Activated CD4-positive, alpha-beta T cell treated with anti-CD3 and anti-CD28 coated beads for 48 hours (primary cell): Measurements from ENCODE around the gene GRAMD1A.
"Not testable (repeated sequence)": the region's sequence is repeated elsewhere in the genome, so short reads cannot be mapped to it uniquely, and the experiment has no call there.

Experiments
- DNase-seq: peaks from one replicate; pipeline ENCODE4 v3.0.0-alpha.2; 2020

The GRAMD1A gene

DNA sequence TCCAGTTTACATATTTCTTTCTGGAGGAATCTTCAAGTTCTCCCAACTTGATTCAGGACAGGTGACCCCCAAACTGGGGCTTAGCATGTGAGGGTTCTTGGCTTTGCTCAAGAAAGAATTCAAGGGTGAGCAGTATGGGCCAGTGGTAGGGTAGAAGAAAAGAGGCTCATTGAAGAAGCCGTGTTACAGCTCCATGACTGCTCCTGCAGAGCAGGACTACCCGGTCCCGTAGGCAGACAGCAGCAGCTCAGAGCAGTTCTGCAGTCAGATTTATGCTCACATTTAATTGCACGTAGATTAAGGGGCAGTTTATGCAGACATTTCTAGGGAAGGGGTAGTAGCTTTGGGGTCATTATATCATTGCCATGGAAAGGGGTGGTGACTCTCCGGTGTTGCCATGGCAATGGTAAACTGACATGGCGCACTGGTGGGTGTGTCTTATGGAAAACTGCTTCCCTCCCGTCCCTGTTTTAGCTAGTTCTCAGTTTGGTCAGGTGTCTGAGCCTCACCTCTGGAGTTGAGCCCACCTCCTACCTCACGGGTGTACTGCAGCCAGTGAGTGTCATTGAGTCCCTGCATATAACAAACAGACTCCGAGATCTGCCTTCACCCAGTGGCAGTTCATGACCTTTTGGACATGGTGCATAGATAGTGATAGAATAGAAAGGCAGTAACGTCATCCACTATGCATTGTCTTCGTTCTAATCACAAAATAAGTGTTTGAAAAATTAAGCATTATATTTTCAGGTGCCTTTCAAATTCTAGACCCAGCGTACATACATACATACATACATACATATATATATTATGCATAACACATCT lies 20.1 kb upstream of the GRAMD1A start:
- DNase-seq = no peak

DNA sequence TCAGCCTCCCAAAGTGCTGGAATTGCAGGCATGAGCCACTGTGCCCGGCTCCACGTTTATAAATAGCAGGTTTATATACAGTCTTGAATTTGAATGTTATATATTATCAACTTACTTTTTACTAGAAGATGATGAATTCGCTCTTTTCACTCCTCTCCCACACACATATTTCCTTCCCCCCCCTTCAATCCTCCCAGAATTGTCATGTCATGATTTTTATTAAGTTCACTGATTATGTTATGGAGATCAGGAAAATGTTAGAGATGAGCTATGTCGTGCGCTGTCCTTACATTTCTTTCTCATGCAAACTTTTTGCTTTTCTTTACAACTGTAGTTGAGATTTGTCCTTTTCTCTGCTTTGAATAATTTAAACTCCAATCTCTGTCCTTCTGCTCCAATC lies 17.8 kb upstream of the GRAMD1A start:
- no peak for DNase-seq

DNA sequence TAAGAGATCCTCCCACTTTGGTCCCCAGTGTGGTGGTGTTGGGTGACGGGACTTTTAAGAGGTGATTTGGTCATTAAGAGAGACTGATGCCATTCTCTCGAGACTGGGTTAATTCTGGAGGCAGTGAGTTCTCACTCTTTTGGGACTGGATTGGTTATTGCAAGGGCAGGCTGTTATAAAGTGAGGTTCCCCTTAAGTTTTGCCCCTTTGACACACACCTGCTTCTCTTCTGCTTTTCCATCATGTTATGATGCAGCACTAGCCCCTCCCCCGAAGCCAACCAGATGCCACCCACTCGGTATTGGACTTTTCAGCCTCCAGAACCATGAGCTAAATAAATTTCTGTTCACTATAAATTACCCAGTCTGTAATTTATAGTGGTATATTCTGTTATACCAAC lies 16.3 kb upstream of the GRAMD1A start:
- no peak for DNase-seq

DNA sequence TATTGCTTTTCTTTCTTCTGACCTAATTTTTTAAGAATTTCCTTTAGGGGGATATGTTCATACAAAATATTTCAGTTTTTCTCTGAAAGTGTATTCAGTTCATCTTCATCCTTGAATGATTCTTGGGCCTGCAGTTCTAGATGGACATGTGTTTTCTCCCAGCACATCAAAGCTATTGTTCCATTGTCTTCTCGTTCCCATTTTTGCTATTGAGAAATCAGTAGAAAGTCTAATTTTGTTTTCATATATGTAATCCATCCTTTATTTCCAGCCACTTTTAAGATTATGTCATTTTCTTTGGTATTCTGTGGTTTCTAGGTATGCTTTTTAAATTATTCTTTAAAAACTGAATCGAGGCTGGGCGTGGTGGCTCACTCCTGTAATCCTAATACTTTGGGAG lies 15.8 kb upstream of the GRAMD1A start:
- no peak for DNase-seq

DNA sequence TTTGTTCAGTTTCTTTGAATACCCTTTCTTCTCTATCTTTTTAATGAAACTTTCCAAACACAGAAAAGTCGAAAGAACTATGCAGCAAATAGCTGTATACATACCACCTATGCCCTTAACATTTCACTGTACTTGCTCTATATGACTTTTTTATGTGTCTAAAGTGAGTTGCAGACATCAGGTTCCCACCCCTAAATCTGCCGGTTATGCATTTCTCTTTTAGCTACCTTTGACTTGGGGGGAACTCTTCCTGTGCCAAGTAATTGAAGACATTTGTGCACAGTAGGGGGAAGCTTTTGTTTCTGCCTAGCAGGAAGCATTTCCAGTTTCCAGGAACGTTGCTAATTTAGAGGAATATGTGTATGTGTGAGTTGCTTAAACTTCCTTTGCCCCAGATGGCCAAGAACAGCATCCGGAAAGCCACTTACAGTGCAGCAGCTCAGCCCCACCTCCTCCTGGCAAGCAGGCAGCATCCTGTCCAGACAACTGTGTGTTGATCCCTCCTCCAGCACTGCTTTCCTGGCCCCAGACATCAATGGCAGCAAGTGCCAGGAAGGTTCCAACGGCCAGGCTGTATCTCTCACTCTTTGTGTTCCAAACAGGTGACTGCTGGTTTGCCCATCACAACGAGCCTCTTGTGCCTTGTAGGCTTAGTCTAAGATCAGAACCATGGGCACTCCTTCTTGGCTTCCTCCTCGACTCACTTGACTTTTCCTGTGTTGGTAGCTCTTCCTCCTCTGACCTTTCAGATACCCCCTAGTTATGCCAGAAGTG lies 14.7 kb upstream of the GRAMD1A start:
- DNase-seq = peak; percentile 43

DNA sequence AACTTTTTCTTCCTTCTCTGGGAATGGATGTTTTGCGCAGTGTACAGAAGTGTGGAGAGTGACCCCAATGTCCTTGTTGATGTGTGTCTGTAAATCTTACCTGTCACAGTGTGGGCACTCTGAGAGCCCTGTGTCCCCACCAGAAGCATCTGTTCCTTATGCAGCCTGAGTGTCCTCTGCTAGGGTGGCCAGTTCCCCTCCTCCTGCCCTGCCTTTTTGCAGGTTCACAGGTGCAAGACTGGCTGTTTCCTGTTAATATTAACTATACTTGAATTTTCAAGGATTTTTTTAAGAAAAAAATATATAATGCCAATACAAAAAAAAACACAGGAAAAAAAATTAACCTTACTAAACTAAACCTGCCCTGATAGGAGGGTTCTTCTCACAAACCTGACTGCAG lies 12.0 kb upstream of the GRAMD1A start:
- DNase-seq = no peak

DNA sequence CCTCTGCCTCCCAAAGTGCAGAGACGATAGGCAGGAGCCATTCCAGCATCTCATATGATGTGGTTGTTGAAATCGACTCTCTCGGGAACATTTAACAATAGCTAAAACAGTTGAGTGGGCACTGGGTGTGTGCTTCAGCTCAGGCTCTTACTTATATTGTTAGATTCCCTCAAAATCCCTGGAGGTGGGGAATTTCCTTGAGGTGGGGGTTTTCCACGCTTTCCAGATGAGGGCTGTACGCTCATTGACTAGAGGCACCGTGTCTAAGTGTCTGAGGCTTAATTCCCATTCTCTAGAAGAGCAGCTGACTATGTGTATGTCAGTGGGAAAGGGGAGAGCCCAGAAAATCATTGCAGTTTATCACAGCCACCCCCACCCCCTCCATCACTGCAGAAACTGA lies 10.8 kb upstream of the GRAMD1A start:
- DNase-seq = no peak

DNA sequence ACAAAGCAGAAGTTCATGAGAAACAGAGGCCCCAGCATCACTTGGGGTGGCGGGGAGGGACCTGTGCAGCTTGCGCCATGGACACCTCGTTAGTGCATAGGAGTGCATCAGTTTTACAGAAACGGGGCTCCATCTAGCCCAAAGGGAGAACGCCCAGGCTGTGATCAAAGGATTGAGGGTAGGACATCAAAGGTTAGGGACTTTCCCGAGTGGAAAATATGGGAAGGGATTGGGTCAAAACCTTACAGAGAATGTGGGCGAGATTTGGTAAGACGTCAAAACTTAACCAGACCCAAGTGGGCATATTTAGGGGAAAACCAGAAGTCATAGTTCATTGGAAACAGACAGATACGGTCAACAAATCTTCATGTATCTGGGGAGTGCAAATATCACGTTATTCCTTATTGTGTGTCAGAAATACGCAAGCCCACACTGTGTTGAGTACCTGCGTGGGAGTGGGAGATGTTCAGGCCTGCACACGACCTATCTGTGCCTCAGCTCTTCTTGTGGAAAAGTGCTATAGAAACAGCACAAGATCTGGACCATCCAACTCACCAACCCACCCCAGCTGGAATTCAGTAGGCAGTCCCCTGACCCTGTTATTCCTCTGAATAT lies 9.4 kb upstream of the GRAMD1A start:
- peak; percentile 79 for DNase-seq

DNA sequence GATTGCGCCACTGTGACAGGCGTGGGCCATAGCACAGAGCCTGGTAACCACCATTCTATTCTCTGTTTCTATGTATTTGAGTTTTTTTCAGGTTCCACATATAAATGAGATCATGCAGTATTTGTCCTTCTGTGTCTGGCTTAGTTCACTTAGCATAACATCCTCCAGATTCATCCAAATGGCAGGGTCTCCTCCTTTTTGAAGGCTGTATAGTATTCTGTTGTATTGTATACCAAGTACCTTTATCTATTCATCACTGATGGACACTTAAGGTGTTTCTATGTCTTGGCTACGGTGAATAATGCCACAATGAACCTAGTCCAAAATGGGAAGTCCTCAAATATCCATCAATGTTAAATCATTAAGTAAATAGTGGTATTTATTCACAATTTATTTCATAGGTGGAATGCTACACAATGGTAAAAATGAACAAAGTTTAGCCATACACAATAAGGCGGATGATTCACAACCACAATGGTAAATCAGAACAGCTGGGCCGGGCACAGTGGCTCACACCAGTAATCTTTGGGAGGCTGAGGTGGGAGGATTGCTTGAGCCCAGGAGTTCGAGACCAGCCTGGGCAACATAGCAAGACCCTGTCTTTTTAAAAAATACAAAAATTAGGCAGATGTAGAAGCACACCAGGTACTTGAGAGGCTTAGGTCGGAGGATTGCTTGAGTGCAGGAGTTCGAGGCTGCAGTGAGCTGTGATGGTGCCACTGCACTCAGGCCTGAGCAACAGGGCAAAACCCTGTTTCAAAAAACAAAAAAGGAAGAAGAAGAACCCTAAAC lies 8.4 kb upstream of the GRAMD1A start:
- no peak for DNase-seq

DNA sequence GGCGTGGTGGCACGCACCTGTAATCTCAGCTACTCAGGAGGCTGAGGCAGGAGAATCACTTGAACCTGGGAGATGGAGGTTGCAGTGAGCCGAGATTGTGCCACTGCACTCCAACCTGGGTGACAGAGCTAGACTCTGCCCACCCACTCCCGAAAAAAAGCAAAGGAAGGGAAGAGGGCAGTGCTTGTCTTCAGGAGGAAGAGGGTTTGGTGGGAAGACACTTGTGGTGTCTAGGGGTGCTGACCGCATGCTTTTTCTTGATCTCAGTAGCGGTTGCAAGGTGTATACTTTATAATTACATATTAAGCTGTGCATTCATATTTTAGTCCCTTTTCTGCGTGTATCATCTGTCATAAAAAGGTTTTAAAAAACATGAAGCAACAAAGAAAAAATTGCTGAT lies 7.5 kb upstream of the GRAMD1A start:
- DNase-seq = not testable (repeated sequence)

DNA sequence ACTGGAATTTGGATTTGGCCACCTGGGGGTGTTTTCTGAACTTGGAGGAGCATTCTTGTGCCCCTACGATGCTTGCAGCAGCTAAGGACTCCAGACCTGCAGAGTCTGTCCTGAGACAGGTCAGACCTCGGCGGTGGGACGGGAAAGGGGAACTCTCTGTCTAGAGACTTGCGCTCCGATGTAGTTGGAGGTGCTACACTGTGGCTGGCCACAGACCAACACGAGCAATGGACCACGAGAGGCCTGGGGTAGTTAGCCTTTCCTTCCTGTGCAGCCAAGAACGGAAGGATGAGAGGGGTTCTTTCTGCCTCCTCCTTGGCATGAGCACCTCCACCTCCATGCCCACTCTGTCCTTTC lies 5.9 kb upstream of the GRAMD1A start:
- no peak for DNase-seq

DNA sequence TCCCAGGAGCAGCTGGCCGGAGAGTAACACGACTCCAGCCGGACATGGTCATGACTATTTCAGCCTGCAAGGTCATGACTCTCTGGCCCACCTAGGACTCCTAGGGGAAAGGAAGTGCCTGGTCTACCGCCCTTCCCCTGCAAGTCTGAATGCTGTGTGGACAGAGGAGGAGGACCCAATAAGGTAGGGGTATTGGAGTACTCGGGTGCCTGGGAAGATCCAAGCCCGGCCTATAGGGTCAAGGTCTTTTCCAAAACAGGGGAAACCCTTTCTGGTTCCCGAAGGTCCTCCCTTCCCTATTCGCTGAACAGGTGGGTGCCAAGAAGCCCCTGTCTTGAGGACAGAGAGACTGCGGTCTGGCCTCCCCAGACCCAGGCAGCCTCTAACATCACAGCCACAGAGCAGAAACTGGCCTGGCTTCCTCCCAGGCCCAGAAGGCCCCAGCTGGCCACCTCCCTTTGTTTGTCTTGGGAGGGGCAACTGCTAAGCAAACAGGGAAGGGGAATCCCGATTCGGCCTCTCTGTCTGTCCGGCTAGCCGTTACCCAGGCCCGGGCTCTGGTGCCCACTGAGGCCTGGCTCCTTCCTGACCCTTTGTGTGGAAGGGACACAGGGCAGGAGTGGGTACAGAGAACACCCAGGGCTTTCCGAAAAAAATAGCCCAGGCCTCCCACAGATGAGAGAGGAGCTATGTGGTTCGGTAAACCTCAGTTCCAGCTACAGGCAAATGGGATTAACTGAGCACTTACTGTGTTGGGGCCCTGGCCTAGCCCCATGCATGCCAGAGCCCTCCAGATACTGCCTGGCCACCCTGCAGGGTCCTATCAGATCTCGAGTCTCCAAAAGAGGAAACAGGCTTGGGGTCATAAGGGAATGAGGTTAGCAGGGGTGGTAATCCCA lies 5.2 kb upstream of the GRAMD1A start:
- DNase-seq = no peak

DNA sequence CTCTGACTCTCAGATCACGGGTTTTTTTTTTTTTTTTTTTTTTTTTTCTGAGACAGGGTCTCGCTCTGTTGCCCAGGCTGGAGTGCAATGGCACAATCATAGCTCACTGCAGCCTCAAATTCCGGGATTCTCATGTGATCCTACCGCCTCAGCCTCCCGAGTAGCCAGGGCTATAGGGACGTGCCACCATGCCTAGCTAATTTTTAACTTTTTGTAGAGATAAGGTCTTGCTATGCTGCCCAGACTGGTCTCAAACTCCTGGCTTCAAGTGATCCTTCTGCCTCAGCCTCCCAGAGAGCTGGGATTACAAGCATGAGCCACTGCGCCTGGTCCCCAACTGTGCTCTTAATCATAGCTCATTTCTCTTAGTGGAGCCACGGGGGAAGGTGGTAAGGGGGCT lies 4.6 kb upstream of the GRAMD1A start:
- no peak for DNase-seq

DNA sequence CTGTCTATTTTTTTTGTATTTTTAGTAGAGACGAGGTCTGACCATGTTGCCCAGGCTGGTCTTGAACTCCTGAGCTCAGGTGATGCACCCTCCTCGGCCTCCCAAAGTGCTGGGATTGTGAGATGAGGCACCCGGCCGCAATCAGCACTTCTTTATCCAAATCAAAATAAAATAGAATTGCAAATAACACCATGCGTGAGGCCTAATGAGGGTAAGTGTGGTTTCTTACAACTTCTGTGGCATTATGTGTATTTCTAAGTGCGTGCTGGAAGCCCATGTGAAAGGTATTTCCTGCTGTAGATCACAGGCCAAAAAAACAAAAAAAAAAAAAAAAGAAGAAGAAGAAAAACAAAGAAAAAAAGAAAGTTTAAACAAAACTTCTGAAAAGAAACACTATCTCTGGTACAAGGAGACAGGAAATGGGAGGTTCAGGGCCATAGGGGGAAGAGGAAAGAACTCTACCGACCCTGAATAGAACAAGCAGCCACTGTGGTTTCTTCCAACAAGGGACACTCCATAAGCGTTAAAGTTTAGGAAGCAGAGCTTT lies 3.0 kb upstream of the GRAMD1A start:
- DNase-seq = no peak

DNA sequence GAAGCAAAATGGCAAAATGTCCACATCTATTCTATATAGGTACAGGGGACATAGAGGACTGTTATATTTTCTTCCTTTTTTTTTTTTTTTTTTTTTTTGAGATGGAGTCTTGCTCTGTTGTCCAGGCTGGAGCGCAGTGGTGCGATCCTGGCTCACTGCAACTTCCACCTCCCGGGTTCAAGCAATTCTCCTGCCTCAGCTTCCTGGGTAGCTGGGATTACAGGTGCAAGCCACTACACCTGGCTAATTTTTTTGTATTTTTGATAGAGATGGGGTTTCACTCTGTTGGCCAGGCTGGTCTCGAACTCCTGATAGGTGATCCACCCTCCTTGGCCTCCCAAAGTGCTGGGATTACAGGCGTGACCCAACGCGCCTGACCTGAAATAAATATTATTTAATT lies 1.9 kb upstream of the GRAMD1A start:
- not testable (repeated sequence) for DNase-seq

DNA sequence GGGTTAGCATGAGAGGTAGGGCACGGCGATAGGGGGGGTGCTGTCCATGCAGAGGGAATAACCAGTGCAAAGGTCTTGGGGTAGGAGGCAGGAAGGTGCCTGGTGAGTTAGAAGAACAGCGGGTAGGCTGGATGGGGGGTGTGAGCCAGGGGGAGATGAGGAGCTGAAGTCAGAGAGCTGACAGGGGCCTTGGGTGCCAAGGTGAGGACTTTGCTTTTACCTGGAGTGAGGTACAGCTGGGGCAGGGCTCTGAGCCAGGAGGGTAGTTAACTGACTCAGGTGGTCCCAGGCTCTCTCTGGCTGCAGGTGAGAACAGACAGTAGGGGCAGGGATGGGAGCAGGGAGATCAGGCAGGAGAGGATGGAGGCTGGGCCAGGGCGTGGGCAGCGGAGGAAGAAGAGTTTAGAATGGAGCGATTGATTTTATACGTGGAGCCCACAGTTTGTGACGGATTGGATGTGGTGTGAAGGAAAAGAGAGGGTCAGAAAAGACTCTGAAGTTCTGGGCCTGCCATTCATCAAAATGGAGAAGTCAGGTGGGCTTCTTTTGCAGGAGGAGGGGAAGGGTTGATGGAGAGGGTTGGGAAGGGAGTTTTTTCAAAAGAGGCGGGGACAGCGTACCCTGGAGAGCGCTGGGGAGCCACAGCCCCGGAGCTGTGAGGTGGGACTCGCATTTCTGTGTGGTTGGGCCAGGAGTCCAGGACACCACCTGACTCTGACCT lies 1.2 kb upstream of the GRAMD1A start:
- no peak for DNase-seq

DNA sequence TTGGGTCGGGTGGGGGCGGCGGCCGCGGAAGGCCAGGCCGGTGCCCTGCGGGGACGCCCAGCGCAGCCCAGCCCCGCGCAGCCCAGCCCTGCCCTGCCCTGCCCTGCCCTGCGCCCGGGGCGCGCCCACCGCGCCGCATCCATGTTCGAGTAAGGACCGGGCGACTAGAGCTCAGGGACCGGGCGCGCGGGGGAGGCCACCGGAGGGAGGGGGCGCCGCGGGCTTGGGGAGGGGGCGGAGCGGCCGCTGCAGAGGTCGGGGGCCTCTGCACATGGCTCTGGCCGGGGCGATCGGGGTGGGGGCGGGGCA lies 169 bp downstream of the GRAMD1A start:
- DNase-seq = no peak

DNA sequence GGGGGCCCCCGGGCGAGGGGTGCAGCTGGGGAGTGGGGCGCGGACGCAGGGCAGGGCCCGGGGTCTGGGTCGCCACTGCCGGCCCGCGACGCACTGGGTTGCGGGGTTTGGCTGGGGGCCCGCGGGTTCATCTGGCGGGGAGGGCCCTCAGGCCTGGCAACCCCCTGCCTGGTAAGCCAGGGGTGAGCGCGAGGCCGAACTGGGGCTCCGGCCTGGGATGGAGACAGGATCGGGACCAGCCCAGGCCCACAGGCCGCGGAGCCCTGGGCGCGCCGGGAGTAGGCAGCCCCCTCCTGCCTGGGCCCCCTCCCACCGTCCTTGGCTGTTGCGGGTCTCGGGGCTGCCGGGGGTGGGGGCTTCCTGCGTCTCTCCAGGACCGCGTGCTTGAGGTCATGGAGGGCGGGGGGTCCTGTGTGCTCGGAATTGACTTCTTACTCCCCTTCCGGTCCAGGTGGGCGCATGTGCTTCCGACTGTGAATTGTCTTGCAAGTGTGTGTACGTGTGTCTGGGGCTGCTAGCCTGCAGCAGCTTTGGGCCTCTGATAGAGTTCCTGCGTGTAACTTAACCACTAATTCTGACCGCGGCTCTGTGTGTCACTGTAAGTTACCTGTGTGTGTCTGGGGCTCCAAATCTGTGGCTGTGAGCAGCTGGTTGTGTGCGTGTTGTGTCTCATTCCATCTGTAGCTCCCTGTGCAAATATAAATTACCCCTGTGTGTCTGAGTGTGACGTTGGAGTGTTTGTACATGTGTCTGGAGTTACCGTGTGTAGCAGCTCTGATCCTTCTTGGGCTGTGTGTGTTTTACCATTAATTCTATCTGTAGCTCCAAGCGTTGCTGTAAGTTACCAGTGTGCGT lies 751 bp downstream of the GRAMD1A start:
- peak; percentile 73 for DNase-seq

DNA sequence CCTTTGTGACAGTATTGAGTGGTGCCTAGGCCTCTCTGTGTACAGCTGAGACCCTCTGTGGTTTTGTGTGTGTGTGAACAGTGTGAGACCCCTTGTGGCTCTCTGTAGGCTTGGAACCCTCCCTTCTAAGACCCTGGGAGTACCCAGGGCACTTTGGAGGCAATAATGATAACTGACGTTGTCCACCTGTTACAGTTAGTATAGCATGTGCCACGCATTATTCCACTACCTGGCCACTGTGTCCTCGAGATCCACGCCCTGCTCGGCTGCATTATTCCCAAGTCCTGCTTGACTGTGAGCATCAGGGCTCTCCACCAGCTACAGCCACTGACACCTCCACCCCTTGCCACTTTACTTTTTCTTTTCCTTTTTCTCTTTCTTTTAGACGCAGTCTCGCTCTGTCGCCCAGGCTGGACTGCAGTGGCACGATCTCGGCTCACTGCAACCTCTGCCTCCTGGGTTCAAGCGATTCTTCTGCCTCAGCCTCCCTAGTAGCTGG lies 2.0 kb downstream of the GRAMD1A start:
- DNase-seq = no peak
